Liver (tissue), 9 donors: ENCODE results near the gene FOXN3. TPM values are rescaled to one million over a fixed set of nuclear protein-coding genes. Genes with fewer than 3 reads are reported as not detected.

ENCODE experiments used
- DNase-seq: peaks from one replicate; pipeline ENCODE4 v3.0.0-alpha.2; 2017; ENCODE audit warnings: low spot score
- H3K27ac ChIP-seq, 2 donors: one replicate each; pipeline ENCODE4 v1.7.0; 2013; ENCODE audit warnings: inconsistent platforms in 2 of 2, low read length in 2 of 2, control low read depth in 1 of 2, low read depth in 1 of 2, mild to moderate bottlenecking in 1 of 2
- H3K27me3 ChIP-seq, 4 donors: one replicate each; pipeline versions ENCODE4 v1.6.1 to v1.7.0; 2013; ENCODE audit warnings: low read length in 3 of 4, inconsistent platforms in 1 of 4, mild to moderate bottlenecking in 1 of 4, moderate library complexity in 1 of 4; ENCODE audit not compliant: control insufficient read depth in 4 of 4, insufficient read depth in 4 of 4
- H3K36me3 ChIP-seq, 4 donors: one replicate each; pipeline versions ENCODE4 v1.6.1 to v1.7.0; 2013; ENCODE audit warnings: low read length in 3 of 4, mild to moderate bottlenecking in 3 of 4, low read depth in 1 of 4, moderate library complexity in 1 of 4; ENCODE audit not compliant: control insufficient read depth in 4 of 4, insufficient read depth in 3 of 4
- H3K4me1 ChIP-seq, 4 donors: one replicate each; pipeline versions ENCODE4 v1.6.1 to v1.7.0; 2013; ENCODE audit warnings: low read length in 3 of 4, mild to moderate bottlenecking in 3 of 4, moderate library complexity in 1 of 4; ENCODE audit not compliant: control insufficient read depth in 4 of 4, insufficient read depth in 4 of 4
- H3K4me3 ChIP-seq, 3 donors: one replicate each; pipeline versions ENCODE4 v1.6.1 to v1.7.0; 2013; ENCODE audit warnings: low read length in 3 of 3, control low read depth in 1 of 3, low read depth in 1 of 3, mild to moderate bottlenecking in 1 of 3
- H3K9ac ChIP-seq, 2 donors: one replicate each; pipeline ENCODE4 v1.7.0; 2013; ENCODE audit warnings: low read length in 2 of 2, mild to moderate bottlenecking in 2 of 2, moderate library complexity in 2 of 2, control low read depth in 1 of 2, low read depth in 1 of 2
- H3K9me3 ChIP-seq, 4 donors: one replicate each; pipeline versions ENCODE4 v1.6.1 to v1.7.0; 2013; ENCODE audit warnings: low read length in 3 of 4; ENCODE audit not compliant: control insufficient read depth in 4 of 4
- ATF3 ChIP-seq: IDR thresholded peaks from 2 replicates; pipeline ENCODE4 v1.6.1; 2016; ENCODE audit warnings: antibody characterized with exemption
- EGR1 ChIP-seq, 2 donors: IDR thresholded peaks; 2 replicates each; pipeline ENCODE4 v1.6.1; 2016 to 2018; ENCODE audit warnings: antibody characterized with exemption in 2 of 2, low read depth in 2 of 2
- FOXA1 ChIP-seq: IDR thresholded peaks from 2 replicates; pipeline ENCODE4 v1.6.1; 2016; ENCODE audit warnings: antibody characterized with exemption
- FOXA2 ChIP-seq: IDR thresholded peaks from 2 replicates; pipeline ENCODE4 v1.6.1; 2016; ENCODE audit warnings: antibody characterized with exemption
- GABPA ChIP-seq, 2 donors: IDR thresholded peaks in 1 of 2; conservative IDR thresholded peaks in 1 of 2; 2 replicates each; pipeline ENCODE4 v1.6.1; 2016; ENCODE audit warnings: antibody characterized with exemption in 2 of 2, mild to moderate bottlenecking in 1 of 2, moderate library complexity in 1 of 2
- HNF4A ChIP-seq, 2 donors: conservative IDR thresholded peaks; 2 replicates each; pipeline ENCODE4 v1.6.1; 2016; ENCODE audit warnings: antibody characterized with exemption in 2 of 2, mild to moderate bottlenecking in 2 of 2
- HNF4G ChIP-seq: IDR thresholded peaks from 2 replicates; pipeline ENCODE4 v1.6.1; 2016; ENCODE audit warnings: antibody characterized with exemption
- JUND ChIP-seq, 2 donors: IDR thresholded peaks; 2 replicates each; pipeline ENCODE4 v1.6.1; 2016; ENCODE audit warnings: antibody characterized with exemption in 2 of 2
- MAX ChIP-seq: IDR thresholded peaks from 2 replicates; pipeline ENCODE4 v1.6.1; 2016; ENCODE audit warnings: antibody characterized with exemption
- NR2F2 ChIP-seq: IDR thresholded peaks from 2 replicates; pipeline ENCODE4 v1.6.1; 2016; ENCODE audit warnings: antibody characterized with exemption
- RAD21 ChIP-seq, 2 donors: IDR thresholded peaks; 2 replicates each; pipeline ENCODE4 v1.6.1; 2016; ENCODE audit warnings: antibody characterized with exemption in 2 of 2, mild to moderate bottlenecking in 2 of 2
- RXRA ChIP-seq, 2 donors: IDR thresholded peaks; 2 replicates each; pipeline ENCODE4 v1.6.1; 2017 to 2018; ENCODE audit warnings: antibody characterized with exemption in 2 of 2, mild to moderate bottlenecking in 1 of 2
- SP1 ChIP-seq: IDR thresholded peaks from 2 replicates; pipeline ENCODE4 v1.6.1; 2018; ENCODE audit warnings: antibody characterized with exemption, mild to moderate bottlenecking
- TAF1 ChIP-seq: conservative IDR thresholded peaks from 2 replicates; pipeline ENCODE4 v1.6.1; 2016; ENCODE audit warnings: antibody characterized with exemption, mild to moderate bottlenecking
- YY1 ChIP-seq: IDR thresholded peaks from 2 replicates; pipeline ENCODE4 v1.6.1; 2016; ENCODE audit warnings: antibody characterized with exemption, mild to moderate bottlenecking
- ZBTB33 ChIP-seq: IDR thresholded peaks from 2 replicates; pipeline ENCODE4 v1.6.1; 2016; ENCODE audit warnings: antibody characterized with exemption
- WGBS: extraction: QIAGEN DNeasy Blood & Tissue Kit; methylation state at CpG from one replicate; pipeline ENCODE4 v1.1.7; 2013; 5-methylcytosine and 5-hydroxymethylcytosine counted together
- polyA plus RNA-seq, 2 donors: library from polyadenylated mRNA; stranded (reverse) in 1 of 2; unstranded in 1 of 2; fragments of 200-250 nt in 1 of 2; fragments of >200 nt in 1 of 2; fragmentation: Nextera tagmentation in 1 of 2; extraction: Ambion mirVana in 1 of 2; gene quantifications; one replicate each; pipeline versions ENCODE4 v1.2.1 to v1.2.3, GENCODE V29; 2013 to 2015
- total RNA-seq, 2 donors: library from RNA; depleted of rRNA; stranded (reverse); fragments of >200 nt; gene quantifications; one replicate each; pipeline ENCODE4 v1.2.3, GENCODE V29; 2014
- TF ChIP-seq, protein P1 (sequence below): fragments of 150-350 bp; IDR thresholded peaks from 2 replicates; pipeline ENCODE4 v1.5.1; 2017; ENCODE audit warnings: improper control_type of control experiment, low read depth, low read length; ENCODE audit not compliant: missing input control
- TF ChIP-seq, protein P2 (sequence below): IDR thresholded peaks from 2 replicates; pipeline ENCODE4 v1.6.1; 2016; ENCODE audit warnings: antibody characterized with exemption, mild to moderate bottlenecking
- donor health status: healthy.
- donor health status: healthy.
- donor health status: healthy.
- donor health status: healthy.
- donor health status: healthy.

FOXN3 gene
- total and polyA plus RNA-seq, 4 donors, result 17.8 to 44.8 (median 35.3) TPM

GRCh38 chr14:89444044-89444443 is 27.0 kb upstream of the FOXN3 start (continued):
- no peak for TF ChIP-seq TAF1

GRCh38 chr14:89443042-89443629 is 26.1 kb upstream of the FOXN3 start:
- no peak overlapping the region for H3K4me3 ChIP-seq
- no peak overlapping the region for H3K9ac ChIP-seq
- no peaks in the 10 kb centered on the region for H3K36me3 ChIP-seq
- 65% methylated on average over 3 of the region's 3 CpGs for WGBS
- TF ChIP-seq JUND (IDR thresholded peaks at IDR 0.05) (no peak), SP1 (no peak), ZBTB33 (no peak), HNF4A (conservative IDR thresholded peaks at IDR 0.05) (no peak), EGR1 (IDR thresholded peaks at IDR 0.05; ENCODE audit: low read depth in 2 of 2) (no peak), ATF3 (no peak), FOXA1 (no peak), YY1 (no peak), TAF1 (no peak), GABPA (IDR thresholded peaks at IDR 0.05 in 1 of 2, conservative IDR thresholded peaks at IDR 0.05 in 1 of 2) (no peak), HNF4G (no peak)
- no peaks in the 10 kb centered on the region for H3K4me1 ChIP-seq
- DNase-seq, result no peak
- no peak overlapping the region for H3K27ac ChIP-seq
- H3K27me3 ChIP-seq, result no peaks in the 10 kb centered on the region
- no peaks in the 10 kb centered on the region for H3K9me3 ChIP-seq

GRCh38 chr14:89442280-89442679 is 25.2 kb upstream of the FOXN3 start:
- Histone ChIP-seq H3K4me3 (no peak overlapping the region), H3K27me3 (no peaks in the 10 kb centered on the region), H3K27ac (no peak overlapping the region), H3K36me3 (no peaks in the 10 kb centered on the region), H3K9me3 (no peaks in the 10 kb centered on the region), H3K9ac (no peak overlapping the region), H3K4me1 (no peaks in the 10 kb centered on the region)
- no peak for TF ChIP-seq MAX
- no peak for TF ChIP-seq FOXA2
- TF ChIP-seq RXRA (IDR thresholded peaks at IDR 0.05), result no peak
- TF ChIP-seq FOXA1, result no peak
- TF ChIP-seq RAD21 (IDR thresholded peaks at IDR 0.05), result no peak
- no peak for TF ChIP-seq ZBTB33
- TF ChIP-seq NR2F2, result no peak
- TF ChIP-seq GABPA (IDR thresholded peaks at IDR 0.05 in 1 of 2, conservative IDR thresholded peaks at IDR 0.05 in 1 of 2), result no peak
- no peak for TF ChIP-seq TAF1
- TF ChIP-seq, protein P1, sequence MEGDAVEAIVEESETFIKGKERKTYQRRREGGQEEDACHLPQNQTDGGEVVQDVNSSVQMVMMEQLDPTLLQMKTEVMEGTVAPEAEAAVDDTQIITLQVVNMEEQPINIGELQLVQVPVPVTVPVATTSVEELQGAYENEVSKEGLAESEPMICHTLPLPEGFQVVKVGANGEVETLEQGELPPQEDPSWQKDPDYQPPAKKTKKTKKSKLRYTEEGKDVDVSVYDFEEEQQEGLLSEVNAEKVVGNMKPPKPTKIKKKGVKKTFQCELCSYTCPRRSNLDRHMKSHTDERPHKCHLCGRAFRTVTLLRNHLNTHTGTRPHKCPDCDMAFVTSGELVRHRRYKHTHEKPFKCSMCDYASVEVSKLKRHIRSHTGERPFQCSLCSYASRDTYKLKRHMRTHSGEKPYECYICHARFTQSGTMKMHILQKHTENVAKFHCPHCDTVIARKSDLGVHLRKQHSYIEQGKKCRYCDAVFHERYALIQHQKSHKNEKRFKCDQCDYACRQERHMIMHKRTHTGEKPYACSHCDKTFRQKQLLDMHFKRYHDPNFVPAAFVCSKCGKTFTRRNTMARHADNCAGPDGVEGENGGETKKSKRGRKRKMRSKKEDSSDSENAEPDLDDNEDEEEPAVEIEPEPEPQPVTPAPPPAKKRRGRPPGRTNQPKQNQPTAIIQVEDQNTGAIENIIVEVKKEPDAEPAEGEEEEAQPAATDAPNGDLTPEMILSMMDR, result no peak
- TF ChIP-seq YY1, result no peak
- TF ChIP-seq SP1, result no peak
- TF ChIP-seq JUND (IDR thresholded peaks at IDR 0.05), result no peak
- TF ChIP-seq, protein P2, sequence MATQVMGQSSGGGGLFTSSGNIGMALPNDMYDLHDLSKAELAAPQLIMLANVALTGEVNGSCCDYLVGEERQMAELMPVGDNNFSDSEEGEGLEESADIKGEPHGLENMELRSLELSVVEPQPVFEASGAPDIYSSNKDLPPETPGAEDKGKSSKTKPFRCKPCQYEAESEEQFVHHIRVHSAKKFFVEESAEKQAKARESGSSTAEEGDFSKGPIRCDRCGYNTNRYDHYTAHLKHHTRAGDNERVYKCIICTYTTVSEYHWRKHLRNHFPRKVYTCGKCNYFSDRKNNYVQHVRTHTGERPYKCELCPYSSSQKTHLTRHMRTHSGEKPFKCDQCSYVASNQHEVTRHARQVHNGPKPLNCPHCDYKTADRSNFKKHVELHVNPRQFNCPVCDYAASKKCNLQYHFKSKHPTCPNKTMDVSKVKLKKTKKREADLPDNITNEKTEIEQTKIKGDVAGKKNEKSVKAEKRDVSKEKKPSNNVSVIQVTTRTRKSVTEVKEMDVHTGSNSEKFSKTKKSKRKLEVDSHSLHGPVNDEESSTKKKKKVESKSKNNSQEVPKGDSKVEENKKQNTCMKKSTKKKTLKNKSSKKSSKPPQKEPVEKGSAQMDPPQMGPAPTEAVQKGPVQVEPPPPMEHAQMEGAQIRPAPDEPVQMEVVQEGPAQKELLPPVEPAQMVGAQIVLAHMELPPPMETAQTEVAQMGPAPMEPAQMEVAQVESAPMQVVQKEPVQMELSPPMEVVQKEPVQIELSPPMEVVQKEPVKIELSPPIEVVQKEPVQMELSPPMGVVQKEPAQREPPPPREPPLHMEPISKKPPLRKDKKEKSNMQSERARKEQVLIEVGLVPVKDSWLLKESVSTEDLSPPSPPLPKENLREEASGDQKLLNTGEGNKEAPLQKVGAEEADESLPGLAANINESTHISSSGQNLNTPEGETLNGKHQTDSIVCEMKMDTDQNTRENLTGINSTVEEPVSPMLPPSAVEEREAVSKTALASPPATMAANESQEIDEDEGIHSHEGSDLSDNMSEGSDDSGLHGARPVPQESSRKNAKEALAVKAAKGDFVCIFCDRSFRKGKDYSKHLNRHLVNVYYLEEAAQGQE, result no peak
- no peak for TF ChIP-seq HNF4A (conservative IDR thresholded peaks at IDR 0.05)
- TF ChIP-seq HNF4G, result no peak
- no peak for TF ChIP-seq ATF3
- no peak for TF ChIP-seq EGR1 (IDR thresholded peaks at IDR 0.05; ENCODE audit: low read depth in 2 of 2)
- DNase-seq, result no peak
- 97% methylated on average over 4 of the region's 4 CpGs for WGBS
